Fibroblast of lung (primary cell): ENCODE measurements around the gene STMN3.

ENCODE experiments used
- EZH2 ChIP-seq: IDR thresholded peaks from 2 replicates; pipeline ENCODE4 v1.5.1; 2012; ENCODE audit warnings: low read length, control low read depth, mild to moderate bottlenecking; ENCODE audit errors: missing control alignments
- TF ChIP-seq, protein P1 (sequence below), 2 donors: IDR thresholded peaks in 1 of 2; conservative IDR thresholded peaks in 1 of 2; 1 replicate in 1 of 2; 2 replicates in 1 of 2; pipeline ENCODE4 v1.5.1; 2011 to 2012; ENCODE audit warnings: low read length in 2 of 2, control low read depth in 1 of 2, inconsistent platforms in 1 of 2, low read depth in 1 of 2, mild to moderate bottlenecking in 1 of 2

DNA sequence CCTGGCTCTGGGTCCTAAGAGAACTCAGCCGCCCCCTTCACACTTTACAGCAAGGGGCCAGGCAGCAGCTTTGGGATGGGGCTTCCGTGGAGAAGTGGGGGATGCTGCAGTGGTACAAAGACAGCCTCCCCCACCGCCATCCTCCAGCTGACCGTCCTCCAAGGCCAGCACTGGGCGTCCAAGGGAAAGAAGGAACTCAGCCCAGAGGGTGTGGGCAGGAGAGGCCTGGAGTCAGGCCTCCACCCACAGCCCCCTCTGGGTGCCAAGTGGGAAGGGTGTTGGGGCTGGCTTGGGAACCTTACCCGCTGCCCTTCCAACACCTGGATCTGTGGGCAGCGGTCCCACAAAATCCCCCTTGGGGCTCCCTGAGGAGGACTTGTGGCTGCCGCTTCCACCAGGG, 13.1 kb downstream of the STMN3 start:
- TF ChIP-seq, protein P1, sequence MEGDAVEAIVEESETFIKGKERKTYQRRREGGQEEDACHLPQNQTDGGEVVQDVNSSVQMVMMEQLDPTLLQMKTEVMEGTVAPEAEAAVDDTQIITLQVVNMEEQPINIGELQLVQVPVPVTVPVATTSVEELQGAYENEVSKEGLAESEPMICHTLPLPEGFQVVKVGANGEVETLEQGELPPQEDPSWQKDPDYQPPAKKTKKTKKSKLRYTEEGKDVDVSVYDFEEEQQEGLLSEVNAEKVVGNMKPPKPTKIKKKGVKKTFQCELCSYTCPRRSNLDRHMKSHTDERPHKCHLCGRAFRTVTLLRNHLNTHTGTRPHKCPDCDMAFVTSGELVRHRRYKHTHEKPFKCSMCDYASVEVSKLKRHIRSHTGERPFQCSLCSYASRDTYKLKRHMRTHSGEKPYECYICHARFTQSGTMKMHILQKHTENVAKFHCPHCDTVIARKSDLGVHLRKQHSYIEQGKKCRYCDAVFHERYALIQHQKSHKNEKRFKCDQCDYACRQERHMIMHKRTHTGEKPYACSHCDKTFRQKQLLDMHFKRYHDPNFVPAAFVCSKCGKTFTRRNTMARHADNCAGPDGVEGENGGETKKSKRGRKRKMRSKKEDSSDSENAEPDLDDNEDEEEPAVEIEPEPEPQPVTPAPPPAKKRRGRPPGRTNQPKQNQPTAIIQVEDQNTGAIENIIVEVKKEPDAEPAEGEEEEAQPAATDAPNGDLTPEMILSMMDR (conservative IDR thresholded peaks at IDR 0.05 in 1 of 2, IDR thresholded peaks at IDR 0.05 in 1 of 2; ENCODE audit: low read depth in 1 of 2, low read length in 2 of 2), result no peak
- no peak for TF ChIP-seq EZH2
